Subcutaneous abdominal adipose tissue (tissue), 5 donors: ENCODE data around the gene CPA4.

Experiments used
- H3K27ac ChIP-seq: one replicate; pipeline ENCODE4 v1.7.0; 2013; ENCODE audit warnings: low read depth, mild to moderate bottlenecking, inconsistent platforms, low read length, moderate library complexity
- H3K27me3 ChIP-seq, 5 donors: one replicate each; pipeline ENCODE4 v1.7.0; 2013; ENCODE audit warnings: low read length in 5 of 5, inconsistent platforms in 1 of 5; ENCODE audit not compliant: control insufficient read depth in 5 of 5, insufficient read depth in 4 of 5
- H3K36me3 ChIP-seq, 5 donors: one replicate each; pipeline ENCODE4 v1.7.0; 2013; ENCODE audit warnings: low read length in 5 of 5; ENCODE audit not compliant: control insufficient read depth in 5 of 5, insufficient read depth in 5 of 5
- H3K4me1 ChIP-seq, 5 donors: one replicate each; pipeline ENCODE4 v1.7.0; 2013; ENCODE audit warnings: low read length in 5 of 5, mild to moderate bottlenecking in 3 of 5, moderate library complexity in 1 of 5; ENCODE audit not compliant: control insufficient read depth in 5 of 5, insufficient read depth in 5 of 5
- H3K4me3 ChIP-seq, 5 donors: one replicate each; pipeline ENCODE4 v1.7.0; 2013; ENCODE audit warnings: low read length in 5 of 5, low read depth in 1 of 5
- H3K9ac ChIP-seq, 5 donors: one replicate each; pipeline ENCODE4 v1.7.0; 2013; ENCODE audit warnings: low read length in 5 of 5, mild to moderate bottlenecking in 4 of 5, moderate library complexity in 3 of 5
- H3K9me3 ChIP-seq, 5 donors: one replicate each; pipeline ENCODE4 v1.7.0; 2013; ENCODE audit warnings: low read length in 5 of 5; ENCODE audit not compliant: control insufficient read depth in 5 of 5
- donor health status: healthy.
- donor health status: healthy.
- donor health status: healthy.
- donor health status: healthy.
- donor health status: healthy.

Gene CPA4

GRCh38 chr7:130266258-130266960 is 26.6 kb upstream of the CPA4 start, which contains the start of gene CPA2:
TSS of gene CPA2 (plus strand) at chr7:130266863. CDS start at chr7:130266882, 19 bp downstream.
- no peaks in the 10 kb centered on the region for H3K27me3 ChIP-seq
- H3K4me1 ChIP-seq, result peaks cover 6 to 22% (median 15%) of the 10 kb centered on the region in 5 donors
- H3K36me3 ChIP-seq, result no peaks in the 10 kb centered on the region
- H3K27ac ChIP-seq, result no peak within 1 kb of the TSS
- H3K9ac ChIP-seq, result no peak within 1 kb of the TSS
- no peak within 1 kb of the TSS for H3K4me3 ChIP-seq
- H3K9me3 ChIP-seq, result peaks cover 0 to 3% (median 0%) of the 10 kb centered on the region in 5 donors

GRCh38 chr7:130266961-130267321 is 26.0 kb upstream of the CPA4 start:
- Histone ChIP-seq H3K4me3 (no peak overlapping the region), H3K27ac (no peak overlapping the region), H3K9me3 (no peaks in the 10 kb centered on the region), H3K27me3 (no peaks in the 10 kb centered on the region), H3K36me3 (no peaks in the 10 kb centered on the region), H3K4me1 (peaks cover 6 to 22% (median 18%) of the 10 kb centered on the region in 5 donors), H3K9ac (no peak overlapping the region)

GRCh38 chr7:130268463-130269317 is 24.3 kb upstream of the CPA4 start:
- no peak overlapping the region for H3K9ac ChIP-seq
- no peak overlapping the region for H3K27ac ChIP-seq
- H3K36me3 ChIP-seq, result no peaks in the 10 kb centered on the region
- no peaks in the 10 kb centered on the region for H3K9me3 ChIP-seq
- H3K27me3 ChIP-seq, result peaks cover 0 to 3% (median 0%) of the 10 kb centered on the region in 5 donors
- peaks cover 7 to 24% (median 20%) of the 10 kb centered on the region in 5 donors for H3K4me1 ChIP-seq
- no peak overlapping the region for H3K4me3 ChIP-seq

GRCh38 chr7:130269318-130269694 is 23.7 kb upstream of the CPA4 start:
- no peaks in the 10 kb centered on the region for H3K36me3 ChIP-seq
- H3K9ac ChIP-seq, result no peak overlapping the region
- H3K9me3 ChIP-seq, result no peaks in the 10 kb centered on the region
- peaks cover 10 to 29% (median 25%) of the 10 kb centered on the region in 5 donors for H3K4me1 ChIP-seq
- H3K27ac ChIP-seq, result no peak overlapping the region
- H3K4me3 ChIP-seq, result no peak overlapping the region
- H3K27me3 ChIP-seq, result peaks cover 0 to 3% (median 0%) of the 10 kb centered on the region in 5 donors

- Histone ChIP-seq H3K9ac (no peak overlapping the region), H3K4me3 (no peak overlapping the region), H3K27ac (no peak overlapping the region), H3K27me3 (peaks cover 0 to 3% (median 0%) of the 10 kb centered on the region in 5 donors), H3K9me3 (no peaks in the 10 kb centered on the region), H3K36me3 (no peaks in the 10 kb centered on the region), H3K4me1 (peaks cover 11 to 46% (median 40%) of the 10 kb centered on the region in 5 donors)
Measured at GRCh38 chr7:130270947-130271800, 21.8 kb upstream of the CPA4 start.

GRCh38 chr7:130272381-130273080 is 20.4 kb upstream of the CPA4 start:
- H3K27ac ChIP-seq, result peak overlapping the region; percentile 37

GRCh38 chr7:130273081-130273932 is 19.7 kb upstream of the CPA4 start:
- Histone ChIP-seq H3K36me3 (no peaks in the 10 kb centered on the region), H3K27me3 (peaks cover 0 to 3% (median 0%) of the 10 kb centered on the region in 5 donors), H3K9ac (peak overlapping the region in 1 of 5 donors; percentile 44), H3K9me3 (no peaks in the 10 kb centered on the region), H3K4me1 (peaks cover 9 to 60% (median 50%) of the 10 kb centered on the region in 5 donors), H3K27ac (peak overlapping the region; percentile 97), H3K4me3 (peak overlapping the region in 4 of 5 donors; percentile 19 to 38 (median 27))

More at GRCh38 chr7:130272381-130273080, 20.4 kb upstream of the CPA4 start:
- Histone ChIP-seq H3K36me3 (no peaks in the 10 kb centered on the region), H3K9ac (no peak overlapping the region), H3K4me3 (peak overlapping the region in 3 of 5 donors; percentile 19 to 35 (median 23)), H3K27me3 (peaks cover 0 to 3% (median 0%) of the 10 kb centered on the region in 5 donors), H3K4me1 (peaks cover 9 to 52% (median 44%) of the 10 kb centered on the region in 5 donors), H3K9me3 (no peaks in the 10 kb centered on the region)

GRCh38 chr7:130273933-130274255 is 19.1 kb upstream of the CPA4 start:
- Histone ChIP-seq H3K27ac (peak overlapping the region; percentile 97), H3K27me3 (peaks cover 0 to 3% (median 0%) of the 10 kb centered on the region in 5 donors), H3K9ac (peak overlapping the region in 2 of 5 donors; percentile 33 to 44), H3K4me1 (peaks cover 11 to 65% (median 56%) of the 10 kb centered on the region in 5 donors), H3K4me3 (peak overlapping the region in 3 of 5 donors; percentile 6 to 38 (median 16)), H3K9me3 (no peaks in the 10 kb centered on the region), H3K36me3 (no peaks in the 10 kb centered on the region)
